Right lobe of liver (tissue), 6 donors: ENCODE data around the gene PIGBOS1. TPM values are rescaled to one million over a fixed set of nuclear protein-coding genes. Genes with fewer than 3 reads are reported as not detected.

Experiments
- ATAC-seq, 4 donors: fragments of 200-7000 bp; cut with Tn5 transposase; one replicate each; pipeline ENCODE4 v1.9.1; 2020; ENCODE audit warnings: mild to moderate bottlenecking in 4 of 4, moderate library complexity in 4 of 4
- DNase-seq, 3 donors: peaks; one replicate each; pipeline ENCODE4 v3.0.0-alpha.2; 2020
- H3K27ac ChIP-seq, 3 donors: fragments of 200-600 bp; one replicate each; pipeline ENCODE4 v1.8.0; 2022
- H3K27me3 ChIP-seq, 2 donors: fragments of 200-600 bp; one replicate each; pipeline ENCODE4 v1.8.0; 2022
- H3K36me3 ChIP-seq, 4 donors: fragments of 200-600 bp; sonication (generic) in 1 of 4; one replicate each; pipeline versions ENCODE4 v1.5.1 to v1.8.0; 2017 to 2022; ENCODE audit warnings: control low read depth in 1 of 4
- H3K4me1 ChIP-seq, 4 donors: fragments of 200-600 bp; sonication (generic) in 1 of 4; one replicate each; pipeline versions ENCODE4 v1.5.1 to v1.8.0; 2017 to 2022; ENCODE audit warnings: control low read depth in 1 of 4
- H3K4me3 ChIP-seq, 3 donors: fragments of 200-600 bp; one replicate each; pipeline ENCODE4 v1.8.0; 2022
- H3K9me3 ChIP-seq, 4 donors: fragments of 200-600 bp; sonication (generic) in 1 of 4; one replicate each; pipeline versions ENCODE4 v1.5.1 to v1.8.0; 2017 to 2022; ENCODE audit warnings: control low read depth in 1 of 4
- POLR2A ChIP-seq: fragments of 450-650 bp; IDR thresholded peaks from one replicate; pipeline ENCODE4 v1.6.1; 2017; ENCODE audit warnings: antibody characterized with exemption, mild to moderate bottlenecking
- WGBS: methylation state at CpG from one replicate; pipeline ENCODE4 v1.1.6; 2018; ENCODE audit warnings: low coverage, low lambda C conversion rate; ENCODE audit not compliant: insufficient coverage; ENCODE audit errors: missing lambda C conversion rate; 5-methylcytosine and 5-hydroxymethylcytosine counted together
- intact Hi-C, 2 donors: fragments of 100-400 bp; cut with DNase I; formaldehyde crosslinking; loops; one replicate each; pipeline versions ENCODE4 v1.11.2 to v1.14.1; 2022
- long read RNA-seq: library from polyadenylated mRNA; unstranded; transcript quantifications from one replicate; pipeline ENCODE4 v2.0.0, GENCODE V29; 2019
- total RNA-seq, 6 experiments: library from RNA; depleted of rRNA in 2 of 6; stranded (reverse); fragments of >200 nt in 2 of 6; fragmentation: NEBNext Ultra II Directional in 3 of 6; extraction: Animal tissue kit (Norgen Biotek cat#: 25700) in 3 of 6; gene quantifications; one replicate each; pipeline versions ENCODE4 v1.1.0 to v1.2.4, GENCODE V29; 2016 to 2023
- TF ChIP-seq, protein P1 (sequence below), 4 donors: fragments of 200-600 bp in 3 of 4; fragments of 450-650 bp in 1 of 4; IDR thresholded peaks; one replicate each; pipeline versions ENCODE4 v1.5.1 to v1.8.0; 2016 to 2022; ENCODE audit warnings: antibody characterized with exemption in 4 of 4, mild to moderate bottlenecking in 2 of 4
- donor health status: DM: no; HTN: yes; CAD: no.
- donor health status: DM: no; HTN: no; CAD: no.
- donor health status: DM: no; HTN: no; CAD: no.
- donor health status: DM: no; HTN: yes; CAD: no.
- donor health status: DM: no; HTN: yes; CAD: no.

The PIGBOS1 gene, protein sequence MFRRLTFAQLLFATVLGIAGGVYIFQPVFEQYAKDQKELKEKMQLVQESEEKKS
- 10 to 100 TPM in 2 of 6 experiments, 1 to 10 TPM in 4; 4.2 to 36.1 (median 5.8) TPM for total RNA-seq
- long read RNA-seq, partial matches to known transcripts, result 0 of 4 reads
- long read RNA-seq, other reads (novel, unspliced or antisense), result 2 of 4 reads

DNA sequence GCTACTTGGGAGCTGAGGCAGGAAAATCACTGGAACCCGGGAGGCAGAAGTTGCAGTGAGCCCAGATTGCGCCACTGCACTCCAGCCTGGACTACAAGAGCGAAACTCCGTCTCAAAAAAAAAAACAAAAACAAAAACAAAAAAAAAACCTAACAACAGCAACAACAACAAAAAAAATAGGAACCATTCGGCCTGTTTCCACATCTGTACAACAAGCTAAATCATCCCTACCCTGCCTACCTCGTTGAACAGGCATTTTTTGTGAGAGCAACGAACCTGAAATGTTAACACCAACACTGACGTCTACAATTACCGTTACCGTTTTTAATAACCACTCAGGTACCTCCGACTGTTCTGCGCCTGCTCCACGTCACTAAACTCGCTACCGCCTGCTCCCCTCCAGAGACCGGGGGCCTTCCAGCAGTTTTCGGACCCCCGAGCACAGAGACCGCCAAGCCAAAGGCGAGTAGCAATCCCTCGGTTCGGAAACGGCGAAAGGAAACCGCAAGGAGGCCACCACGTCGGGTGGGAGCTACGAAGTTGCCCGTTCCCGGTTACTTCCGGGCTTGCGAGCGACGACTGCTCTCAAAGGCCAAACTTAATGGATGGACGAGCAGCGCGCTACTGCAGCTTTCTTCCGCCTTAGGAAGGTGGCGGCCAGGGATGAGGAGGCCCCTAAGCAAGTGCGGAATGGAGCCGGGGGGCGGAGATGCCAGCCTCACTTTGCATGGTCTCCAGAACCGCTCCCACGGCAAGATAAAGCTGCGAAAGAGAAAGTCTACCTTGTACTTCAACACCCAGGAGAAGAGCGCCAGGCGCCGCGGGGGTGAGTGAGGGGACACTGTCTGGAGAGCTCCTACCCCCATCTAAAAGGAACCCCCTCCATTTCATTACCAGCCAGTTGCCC, at the start of gene PIGBOS1, which contains the start of gene PIGB:
Gene PIGBOS1, minus strand, starts transcription at position 536 of the 907 bp plus-strand sequence. CDS start 1,331 bp downstream, outside the sequence.
Gene PIGB, plus strand, starts transcription at position 635 of the 907 bp plus-strand sequence. Its CDS starts 29 bp downstream, at position 664.
- Histone ChIP-seq H3K4me3 (peak within 1 kb of the TSS; percentile 63 to 78 (median 77)), H3K36me3 (peaks cover 0 to under 1% (median 0%) of the 10 kb centered on the region in 4 donors), H3K4me1 (peaks cover 0 to 13% (median 0%) of the 10 kb centered on the region in 4 donors), H3K9me3 (no peaks in the 10 kb centered on the region), H3K27me3 (no peaks in the 10 kb centered on the region), H3K27ac (peak within 1 kb of the TSS; percentile 93 to 95 (median 94))
- WGBS, result under 1% methylated on average over 17 of the region's 49 CpGs
- intact Hi-C loops, result no loop called here
- TF ChIP-seq, protein P1, sequence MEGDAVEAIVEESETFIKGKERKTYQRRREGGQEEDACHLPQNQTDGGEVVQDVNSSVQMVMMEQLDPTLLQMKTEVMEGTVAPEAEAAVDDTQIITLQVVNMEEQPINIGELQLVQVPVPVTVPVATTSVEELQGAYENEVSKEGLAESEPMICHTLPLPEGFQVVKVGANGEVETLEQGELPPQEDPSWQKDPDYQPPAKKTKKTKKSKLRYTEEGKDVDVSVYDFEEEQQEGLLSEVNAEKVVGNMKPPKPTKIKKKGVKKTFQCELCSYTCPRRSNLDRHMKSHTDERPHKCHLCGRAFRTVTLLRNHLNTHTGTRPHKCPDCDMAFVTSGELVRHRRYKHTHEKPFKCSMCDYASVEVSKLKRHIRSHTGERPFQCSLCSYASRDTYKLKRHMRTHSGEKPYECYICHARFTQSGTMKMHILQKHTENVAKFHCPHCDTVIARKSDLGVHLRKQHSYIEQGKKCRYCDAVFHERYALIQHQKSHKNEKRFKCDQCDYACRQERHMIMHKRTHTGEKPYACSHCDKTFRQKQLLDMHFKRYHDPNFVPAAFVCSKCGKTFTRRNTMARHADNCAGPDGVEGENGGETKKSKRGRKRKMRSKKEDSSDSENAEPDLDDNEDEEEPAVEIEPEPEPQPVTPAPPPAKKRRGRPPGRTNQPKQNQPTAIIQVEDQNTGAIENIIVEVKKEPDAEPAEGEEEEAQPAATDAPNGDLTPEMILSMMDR (IDR thresholded peaks at IDR 0.05), result no peak
- peak; percentile 73 for TF ChIP-seq POLR2A
- DNase-seq, result peak; percentile 86 to 91 (median 89)
- peak; percentile 97 to 98 (median 98) for ATAC-seq

DNA sequence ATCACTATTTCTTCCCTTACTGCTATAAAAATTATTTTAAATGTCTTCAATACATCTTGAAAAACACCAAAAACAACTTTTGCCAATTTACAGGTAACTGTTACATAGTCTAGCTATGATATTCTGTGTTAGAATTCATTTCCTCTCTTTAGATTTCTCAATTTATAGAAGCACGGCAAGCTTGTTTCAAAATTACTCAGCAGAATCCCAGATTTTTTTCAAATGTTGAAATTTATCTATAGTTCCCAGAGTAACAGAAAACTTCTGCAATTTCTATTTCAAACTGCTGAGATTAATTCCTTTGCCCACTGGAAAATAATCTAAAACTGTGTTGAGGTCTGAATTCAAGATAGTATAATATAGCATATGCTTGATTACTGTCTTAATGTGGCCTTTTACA, 48.1 kb upstream of the PIGBOS1 start:
- no peak for TF ChIP-seq POLR2A
- TF ChIP-seq, protein P1 (IDR thresholded peaks at IDR 0.05), result no peak
- DNase-seq, result no peak
- ATAC-seq, result no peak
- intact Hi-C loops, result no loop called here
- H3K27ac ChIP-seq, result no peak overlapping the region
- no peaks in the 10 kb centered on the region for H3K9me3 ChIP-seq
- no peak overlapping the region for H3K4me3 ChIP-seq
- peaks cover 0 to 36% (median 6%) of the 10 kb centered on the region in 4 donors for H3K36me3 ChIP-seq
- 80% methylated on average over 1 of the region's 1 CpG for WGBS
- H3K4me1 ChIP-seq, result no peaks in the 10 kb centered on the region
- no peaks in the 10 kb centered on the region for H3K27me3 ChIP-seq

DNA sequence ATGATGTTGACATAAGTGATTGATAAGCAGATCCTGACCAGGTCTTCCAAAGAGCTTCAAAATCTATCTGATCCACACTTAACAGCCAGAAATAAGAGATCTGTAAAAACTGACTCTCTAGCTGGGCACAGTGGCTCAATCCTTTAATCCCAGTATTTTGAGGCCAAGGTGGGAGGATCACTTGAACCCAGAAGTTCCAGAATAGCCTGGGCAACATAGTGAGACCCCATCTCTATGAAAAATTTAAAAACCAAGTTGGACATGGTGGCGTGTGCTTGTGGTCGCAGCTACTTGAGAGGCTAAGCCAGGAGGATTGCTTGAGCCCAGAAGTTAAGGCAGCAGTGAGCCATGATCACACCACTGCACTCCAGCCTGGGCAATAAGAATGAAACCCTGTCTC, 43.7 kb upstream of the PIGBOS1 start:
- intact Hi-C loops, result no loop called here
- Histone ChIP-seq H3K4me1 (no peaks in the 10 kb centered on the region), H3K36me3 (peaks cover 0 to 13% (median 0%) of the 10 kb centered on the region in 4 donors), H3K27ac (no peak overlapping the region), H3K9me3 (no peaks in the 10 kb centered on the region), H3K4me3 (no peak overlapping the region), H3K27me3 (no peaks in the 10 kb centered on the region)
- ATAC-seq, result no peak
- TF ChIP-seq, protein P1 (IDR thresholded peaks at IDR 0.05), result no peak
- TF ChIP-seq POLR2A, result no peak
- 100% methylated on average over 2 of the region's 2 CpGs for WGBS
- DNase-seq, result no peak

DNA sequence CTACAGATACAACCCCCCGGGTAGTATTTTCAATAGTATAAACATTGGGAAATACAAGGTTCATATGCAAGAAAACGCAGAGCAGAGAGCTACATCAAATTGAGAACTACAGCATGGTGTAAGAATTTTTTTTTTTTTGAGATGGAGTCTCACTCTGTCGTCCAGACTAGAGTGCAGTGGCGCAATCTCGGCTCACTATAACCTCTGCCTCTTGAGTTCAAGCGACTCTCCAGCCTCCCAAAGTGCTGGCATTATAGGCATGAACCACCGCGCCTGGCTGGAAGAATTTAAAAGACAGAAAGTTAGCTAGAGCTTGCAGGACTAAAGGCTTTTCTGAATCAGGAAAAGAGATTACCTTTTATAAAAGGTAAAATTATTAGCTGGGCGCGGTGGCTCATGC, 42.1 kb upstream of the PIGBOS1 start:
- no peak overlapping the region for H3K27ac ChIP-seq
- 78% methylated on average over 10 of the region's 10 CpGs for WGBS
- TF ChIP-seq, protein P1 (IDR thresholded peaks at IDR 0.05), result no peak
- no peak for TF ChIP-seq POLR2A
- DNase-seq (no peak), ATAC-seq (no peak)
- no peaks in the 10 kb centered on the region for H3K9me3 ChIP-seq
- peaks cover 0 to 20% (median 0%) of the 10 kb centered on the region in 4 donors for H3K36me3 ChIP-seq
- intact Hi-C loops, result no loop called here
- H3K27me3 ChIP-seq, result no peaks in the 10 kb centered on the region
- H3K4me1 ChIP-seq, result no peaks in the 10 kb centered on the region
- H3K4me3 ChIP-seq, result no peak overlapping the region
